ENCODE measurements around the gene PPP1R12B.

GRCh38 chr1:202568410-202568809, 219.9 kb downstream of the PPP1R12B start:
- TF ChIP-seq POLR2AphosphoS5 (IDR thresholded peaks at IDR 0.05) (no peak), POLR2A (IDR thresholded peaks at IDR 0.05) (no peak)
- TF ChIP-seq, protein P1, sequence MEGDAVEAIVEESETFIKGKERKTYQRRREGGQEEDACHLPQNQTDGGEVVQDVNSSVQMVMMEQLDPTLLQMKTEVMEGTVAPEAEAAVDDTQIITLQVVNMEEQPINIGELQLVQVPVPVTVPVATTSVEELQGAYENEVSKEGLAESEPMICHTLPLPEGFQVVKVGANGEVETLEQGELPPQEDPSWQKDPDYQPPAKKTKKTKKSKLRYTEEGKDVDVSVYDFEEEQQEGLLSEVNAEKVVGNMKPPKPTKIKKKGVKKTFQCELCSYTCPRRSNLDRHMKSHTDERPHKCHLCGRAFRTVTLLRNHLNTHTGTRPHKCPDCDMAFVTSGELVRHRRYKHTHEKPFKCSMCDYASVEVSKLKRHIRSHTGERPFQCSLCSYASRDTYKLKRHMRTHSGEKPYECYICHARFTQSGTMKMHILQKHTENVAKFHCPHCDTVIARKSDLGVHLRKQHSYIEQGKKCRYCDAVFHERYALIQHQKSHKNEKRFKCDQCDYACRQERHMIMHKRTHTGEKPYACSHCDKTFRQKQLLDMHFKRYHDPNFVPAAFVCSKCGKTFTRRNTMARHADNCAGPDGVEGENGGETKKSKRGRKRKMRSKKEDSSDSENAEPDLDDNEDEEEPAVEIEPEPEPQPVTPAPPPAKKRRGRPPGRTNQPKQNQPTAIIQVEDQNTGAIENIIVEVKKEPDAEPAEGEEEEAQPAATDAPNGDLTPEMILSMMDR (IDR thresholded peaks at IDR 0.05): no peak

All from gastroesophageal sphincter (tissue), 3 donors.